Measurements from ENCODE around the gene RP2.
A peak's percentile ranks its signal among the peaks of the same experiment; 100 is the strongest.

- TF ChIP-seq CTCF (conservative IDR thresholded peaks at IDR 0.05 in 1 of 2, IDR thresholded peaks at IDR 0.05 in 1 of 2; ENCODE audit: extremely low read depth in 1 of 2, insufficient read depth in 1 of 2, low read depth in 1 of 2, low read length in 2 of 2) (peak in 1 of 2 donors; percentile 55), EZH2 (IDR thresholded peaks at IDR 0.05; ENCODE audit: borderline replicate concordance, low read length) (no peak)
Observed at GRCh38 chrX:46912603-46913491, 76.0 kb downstream of the RP2 start.
